ENCODE measurements around the gene SLC18A3.

Gene SLC18A3

DNA sequence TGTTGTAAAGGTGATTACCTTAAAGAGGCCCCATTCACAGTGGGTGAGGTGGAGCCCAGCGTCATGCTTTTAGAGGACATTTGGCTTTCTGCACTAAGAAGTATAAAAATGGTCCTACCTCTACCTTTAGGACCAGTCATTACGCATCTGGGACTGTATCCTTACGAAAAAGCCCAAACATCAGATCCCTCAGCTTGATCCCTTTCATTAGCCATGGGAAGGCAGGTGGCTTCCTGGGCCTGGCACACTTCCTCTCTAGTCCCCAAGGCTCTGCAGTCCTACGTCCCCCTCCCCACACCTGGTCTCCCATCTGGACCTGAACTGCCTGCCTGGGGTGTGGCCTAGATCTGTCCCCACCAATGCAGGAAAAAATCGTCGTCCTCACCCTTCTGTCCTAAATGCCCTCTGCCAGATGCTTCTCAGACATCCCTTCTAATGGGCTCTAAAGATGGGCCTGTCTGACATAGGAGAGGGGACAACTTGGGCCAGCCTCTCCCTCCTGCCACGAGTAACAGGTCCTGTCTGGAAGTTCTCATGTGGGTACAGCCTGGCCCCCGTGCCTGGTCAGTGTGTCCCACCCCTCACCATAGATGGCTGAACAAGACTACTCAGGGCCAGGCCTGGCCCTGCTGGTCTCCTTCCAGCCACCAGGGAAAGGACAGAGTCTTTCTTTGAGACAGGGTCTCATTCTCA lies 11.8 kb upstream of the SLC18A3 start:
- no peak for TF ChIP-seq EZH2 (IDR thresholded peaks at IDR 0.05; ENCODE audit: borderline replicate concordance, low read length)
- TF ChIP-seq, protein P1, sequence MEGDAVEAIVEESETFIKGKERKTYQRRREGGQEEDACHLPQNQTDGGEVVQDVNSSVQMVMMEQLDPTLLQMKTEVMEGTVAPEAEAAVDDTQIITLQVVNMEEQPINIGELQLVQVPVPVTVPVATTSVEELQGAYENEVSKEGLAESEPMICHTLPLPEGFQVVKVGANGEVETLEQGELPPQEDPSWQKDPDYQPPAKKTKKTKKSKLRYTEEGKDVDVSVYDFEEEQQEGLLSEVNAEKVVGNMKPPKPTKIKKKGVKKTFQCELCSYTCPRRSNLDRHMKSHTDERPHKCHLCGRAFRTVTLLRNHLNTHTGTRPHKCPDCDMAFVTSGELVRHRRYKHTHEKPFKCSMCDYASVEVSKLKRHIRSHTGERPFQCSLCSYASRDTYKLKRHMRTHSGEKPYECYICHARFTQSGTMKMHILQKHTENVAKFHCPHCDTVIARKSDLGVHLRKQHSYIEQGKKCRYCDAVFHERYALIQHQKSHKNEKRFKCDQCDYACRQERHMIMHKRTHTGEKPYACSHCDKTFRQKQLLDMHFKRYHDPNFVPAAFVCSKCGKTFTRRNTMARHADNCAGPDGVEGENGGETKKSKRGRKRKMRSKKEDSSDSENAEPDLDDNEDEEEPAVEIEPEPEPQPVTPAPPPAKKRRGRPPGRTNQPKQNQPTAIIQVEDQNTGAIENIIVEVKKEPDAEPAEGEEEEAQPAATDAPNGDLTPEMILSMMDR (IDR thresholded peaks at IDR 0.05; ENCODE audit: low read length) = no peak

DNA sequence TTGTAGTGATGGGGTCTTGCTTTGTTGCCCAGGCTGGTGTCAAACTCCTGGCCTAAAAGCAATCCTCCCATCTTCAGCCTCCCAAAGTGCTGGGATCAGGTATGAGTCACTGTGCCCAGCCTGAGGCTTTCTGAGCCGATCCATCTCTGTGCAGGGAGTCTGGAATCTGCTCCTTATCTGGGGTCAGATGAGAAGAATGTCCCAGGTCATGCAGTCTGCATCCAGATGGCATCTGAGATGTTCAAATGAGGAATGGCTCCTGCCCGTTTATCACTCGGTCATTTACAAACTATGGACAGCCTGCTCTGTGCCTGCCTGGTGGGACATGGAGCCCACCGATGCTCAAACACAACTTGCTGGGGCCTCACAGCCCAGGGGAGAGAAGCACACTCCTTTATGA lies 11.1 kb upstream of the SLC18A3 start:
- H3K4me3 ChIP-seq (ENCODE audit: low read depth, low read length, poor library complexity, severe bottlenecking) = no peak overlapping the region
- no peaks in the 10 kb centered on the region for H3K4me1 ChIP-seq (ENCODE audit: insufficient read depth, low read length, severe bottlenecking)

More for the DNA sequence above, 11.8 kb upstream of the SLC18A3 start:
- no peaks in the 10 kb centered on the region for H3K4me1 ChIP-seq (ENCODE audit: insufficient read depth, low read length, severe bottlenecking)
- H3K4me3 ChIP-seq (ENCODE audit: low read depth, low read length, poor library complexity, severe bottlenecking) = no peak overlapping the region
- no peaks in the 10 kb centered on the region; the same call in 1 of the 2 replicates for H3K27me3 ChIP-seq (ENCODE audit: insufficient read depth, low read length)
- H3K4me2 ChIP-seq (ENCODE audit: low read length) = no peak overlapping the region
- no peak overlapping the region for H2AFZ ChIP-seq (ENCODE audit: low read length)
- no peak overlapping the region for H3K27ac ChIP-seq (ENCODE audit: low read depth, low read length, poor library complexity, severe bottlenecking)
- H3K9me2 ChIP-seq (ENCODE audit: low read depth, low read length) = no peaks in the 10 kb centered on the region
- H3K79me2 ChIP-seq (ENCODE audit: insufficient read depth, low read length) = no peaks in the 10 kb centered on the region
- no peak overlapping the region for H3K9ac ChIP-seq (ENCODE audit: low read length)
- H3F3A ChIP-seq (ENCODE audit: insufficient read depth, low read length) = no peaks in the 10 kb centered on the region
- no peaks in the 10 kb centered on the region for H4K20me1 ChIP-seq (ENCODE audit: insufficient read depth, low read length)
- H3K9me3 ChIP-seq (ENCODE audit: low read length) = no peaks in the 10 kb centered on the region
- H3K36me3 ChIP-seq (ENCODE audit: insufficient read depth, low read length) = no peaks in the 10 kb centered on the region

DNA sequence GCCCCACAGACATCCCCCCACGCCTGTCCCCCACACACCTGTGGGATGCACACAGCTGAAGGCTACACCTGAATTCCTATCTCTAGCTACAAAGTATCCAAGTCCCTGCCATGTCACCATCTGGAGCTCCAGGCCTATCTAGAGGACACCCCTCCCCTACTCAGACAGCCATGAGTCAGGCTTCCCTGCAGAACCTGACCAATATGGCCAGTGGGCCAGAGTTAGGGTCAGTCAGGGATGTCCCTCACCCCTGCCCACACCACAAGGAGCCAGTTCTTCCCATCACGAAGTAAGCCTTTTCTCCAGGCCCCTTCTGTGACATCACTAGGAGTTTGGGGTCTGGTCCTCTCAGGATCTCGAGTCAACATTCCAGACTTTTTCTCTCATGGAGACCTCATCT lies 10.6 kb upstream of the SLC18A3 start:
- H3K27me3 ChIP-seq (ENCODE audit: insufficient read depth, low read length) = no peaks in the 10 kb centered on the region; the same call in 1 of the 2 replicates
- H3K4me1 ChIP-seq (ENCODE audit: insufficient read depth, low read length, severe bottlenecking) = no peaks in the 10 kb centered on the region
- TF ChIP-seq, protein P1 (IDR thresholded peaks at IDR 0.05; ENCODE audit: low read length) = no peak
- TF ChIP-seq EZH2 (IDR thresholded peaks at IDR 0.05; ENCODE audit: borderline replicate concordance, low read length) = no peak
- H3K4me3 ChIP-seq (ENCODE audit: low read depth, low read length, poor library complexity, severe bottlenecking) = no peak overlapping the region
- H3K4me2 ChIP-seq (ENCODE audit: low read length) = no peak overlapping the region
- H2AFZ ChIP-seq (ENCODE audit: low read length) = no peak overlapping the region
- no peaks in the 10 kb centered on the region for H4K20me1 ChIP-seq (ENCODE audit: insufficient read depth, low read length)
- no peaks in the 10 kb centered on the region for H3K9me2 ChIP-seq (ENCODE audit: low read depth, low read length)
- no peaks in the 10 kb centered on the region for H3F3A ChIP-seq (ENCODE audit: insufficient read depth, low read length)
- H3K36me3 ChIP-seq (ENCODE audit: insufficient read depth, low read length) = no peaks in the 10 kb centered on the region
- H3K9ac ChIP-seq (ENCODE audit: low read length) = no peak overlapping the region
- H3K9me3 ChIP-seq (ENCODE audit: low read length) = no peaks in the 10 kb centered on the region
- H3K27ac ChIP-seq (ENCODE audit: low read depth, low read length, poor library complexity, severe bottlenecking) = no peak overlapping the region
- H3K79me2 ChIP-seq (ENCODE audit: insufficient read depth, low read length) = no peaks in the 10 kb centered on the region

More for the DNA sequence above, 11.1 kb upstream of the SLC18A3 start:
- no peaks in the 10 kb centered on the region for H3K9me2 ChIP-seq (ENCODE audit: low read depth, low read length)
- H3K27ac ChIP-seq (ENCODE audit: low read depth, low read length, poor library complexity, severe bottlenecking) = no peak overlapping the region
- no peak overlapping the region for H3K9ac ChIP-seq (ENCODE audit: low read length)
- no peaks in the 10 kb centered on the region for H3K36me3 ChIP-seq (ENCODE audit: insufficient read depth, low read length)
- H3K9me3 ChIP-seq (ENCODE audit: low read length) = no peaks in the 10 kb centered on the region
- no peak for TF ChIP-seq EZH2 (IDR thresholded peaks at IDR 0.05; ENCODE audit: borderline replicate concordance, low read length)
- no peak overlapping the region for H2AFZ ChIP-seq (ENCODE audit: low read length)
- no peak overlapping the region for H3K4me2 ChIP-seq (ENCODE audit: low read length)
- H4K20me1 ChIP-seq (ENCODE audit: insufficient read depth, low read length) = no peaks in the 10 kb centered on the region
- no peaks in the 10 kb centered on the region for H3F3A ChIP-seq (ENCODE audit: insufficient read depth, low read length)
- H3K27me3 ChIP-seq (ENCODE audit: insufficient read depth, low read length) = no peaks in the 10 kb centered on the region; the same call in 1 of the 2 replicates
- no peaks in the 10 kb centered on the region for H3K79me2 ChIP-seq (ENCODE audit: insufficient read depth, low read length)

DNA sequence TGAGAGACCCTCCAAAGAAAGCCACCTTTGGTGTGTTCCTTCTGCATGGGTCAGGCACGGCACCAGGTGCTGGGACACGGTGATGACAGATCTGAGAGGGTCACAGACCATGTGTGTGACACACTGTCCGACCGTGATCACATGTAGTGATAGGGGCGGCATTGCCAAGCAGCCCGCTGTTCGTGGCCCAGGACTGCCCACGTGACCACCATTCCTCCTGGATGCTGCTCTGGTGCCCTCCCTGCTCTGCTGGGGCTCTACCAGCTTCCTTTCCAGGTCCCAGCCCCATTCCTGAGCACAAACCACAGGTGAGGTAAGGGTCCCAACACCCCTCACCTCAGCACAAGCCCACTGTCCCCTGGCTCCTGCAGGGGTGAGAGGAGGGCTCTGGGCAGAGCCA lies 10.1 kb upstream of the SLC18A3 start:
- H3K27me3 ChIP-seq (ENCODE audit: insufficient read depth, low read length) = no peaks in the 10 kb centered on the region; the same call in 1 of the 2 replicates
- no peaks in the 10 kb centered on the region for H3K79me2 ChIP-seq (ENCODE audit: insufficient read depth, low read length)
- TF ChIP-seq, protein P1 (IDR thresholded peaks at IDR 0.05; ENCODE audit: low read length) = no peak
- no peak for TF ChIP-seq EZH2 (IDR thresholded peaks at IDR 0.05; ENCODE audit: borderline replicate concordance, low read length)
- no peak overlapping the region for H3K27ac ChIP-seq (ENCODE audit: low read depth, low read length, poor library complexity, severe bottlenecking)
- no peak overlapping the region for H3K4me3 ChIP-seq (ENCODE audit: low read depth, low read length, poor library complexity, severe bottlenecking)
- H3K9me2 ChIP-seq (ENCODE audit: low read depth, low read length) = no peaks in the 10 kb centered on the region
- H3K36me3 ChIP-seq (ENCODE audit: insufficient read depth, low read length) = no peaks in the 10 kb centered on the region
- no peaks in the 10 kb centered on the region for H3K9me3 ChIP-seq (ENCODE audit: low read length)
- no peaks in the 10 kb centered on the region for H3K4me1 ChIP-seq (ENCODE audit: insufficient read depth, low read length, severe bottlenecking)
- no peak overlapping the region for H3K9ac ChIP-seq (ENCODE audit: low read length)
- H2AFZ ChIP-seq (ENCODE audit: low read length) = no peak overlapping the region
- no peaks in the 10 kb centered on the region for H4K20me1 ChIP-seq (ENCODE audit: insufficient read depth, low read length)
- no peaks in the 10 kb centered on the region for H3F3A ChIP-seq (ENCODE audit: insufficient read depth, low read length)
- H3K4me2 ChIP-seq (ENCODE audit: low read length) = no peak overlapping the region
